Ovary (tissue), 9 donors: Measurements from ENCODE around the gene ST7L. TPM values are rescaled to one million over a fixed set of nuclear protein-coding genes. Genes with fewer than 3 reads are reported as not detected.

Experiments
- DNase-seq, 5 donors: peaks; one replicate each; pipeline ENCODE4 v3.0.0-alpha.2; 2019 to 2020
- H3K27ac ChIP-seq, 2 donors: fragments of 200-600 bp; one replicate each; pipeline versions ENCODE4 v1.5.1 to v1.8.0; 2019 to 2022
- H3K27me3 ChIP-seq: fragments of 200-600 bp; one replicate; pipeline ENCODE4 v1.8.0; 2022
- H3K36me3 ChIP-seq: fragments of 200-600 bp; sonication (generic); one replicate; pipeline ENCODE4 v1.5.1; 2019
- H3K4me1 ChIP-seq: one replicate; pipeline ENCODE4 v1.8.1; 2013; ENCODE audit warnings: mild to moderate bottlenecking, moderate library complexity; ENCODE audit not compliant: insufficient read depth
- H3K4me3 ChIP-seq: fragments of 200-600 bp; sonication (generic); one replicate; pipeline ENCODE4 v1.5.1; 2017
- H3K9me3 ChIP-seq, 2 donors: fragments of 200-600 bp in 1 of 2; sonication (generic) in 1 of 2; one replicate each; pipeline versions ENCODE4 v1.5.1 to v1.8.1; 2013 to 2019; ENCODE audit warnings: mild to moderate bottlenecking in 1 of 2, moderate library complexity in 1 of 2
- CTCF ChIP-seq, 3 donors: fragments of 450-650 bp in 2 of 3; fragments of 200-600 bp in 1 of 3; IDR thresholded peaks; one replicate each; pipeline versions ENCODE4 v1.5.1 to v1.8.0; 2016 to 2022; ENCODE audit warnings: antibody characterized with exemption in 3 of 3, mild to moderate bottlenecking in 1 of 3
- EP300 ChIP-seq: sonication (generic); formaldehyde crosslinking; IDR thresholded peaks from one replicate; pipeline ENCODE4 v1.6.1; 2017; ENCODE audit warnings: antibody characterized with exemption
- POLR2A ChIP-seq: fragments of 450-650 bp; IDR thresholded peaks from one replicate; pipeline ENCODE4 v1.6.1; 2017; ENCODE audit warnings: antibody characterized with exemption, mild to moderate bottlenecking, moderate library complexity
- WGBS, 3 donors: extraction: QIAGEN DNeasy Blood & Tissue Kit in 1 of 3; methylation state at CpG; one replicate each; pipeline versions ENCODE4 v1.1.5 to v1.1.7; 2013 to 2017; 5-methylcytosine and 5-hydroxymethylcytosine counted together
- intact Hi-C, 4 donors: fragments of 100-400 bp; cut with DNase I; formaldehyde crosslinking; loops; one replicate each; pipeline versions ENCODE4 v1.11.0 to v1.15.1; 2022 to 2023
- polyA plus RNA-seq, 2 donors: library from polyadenylated mRNA; stranded (reverse); fragments of 200-250 nt in 1 of 2; fragments of 350-450 nt in 1 of 2; fragmentation: Illumina TruSeq in 1 of 2; extraction: RNeasy Lipid Tissue Mini Kit (QIAGEN cat#74804) in 1 of 2; gene quantifications; one replicate each; pipeline ENCODE4 v1.2.3, GENCODE V29; 2013 to 2014
- total RNA-seq, 7 donors: library from RNA; depleted of rRNA in 2 of 7; stranded (reverse); fragments of >200 nt in 2 of 7; fragmentation: NEBNext Ultra II Directional in 3 of 7; extraction: Animal tissue kit (Norgen Biotek cat#: 25700) in 3 of 7; gene quantifications; one replicate each; pipeline versions ENCODE4 v1.1.0 to v1.2.4, GENCODE V29; 2016 to 2023
- donor health status: DM: no; HTN: no; CAD: no; lungs with moderate emphysema.
- donor health status: DM: no; HTN: no; CAD: no.
- donor health status: Bipolar disorder and iron deficiency.
- donor health status: DM: yes; HTN: yes; CAD: no.
- donor health status: DM: no; HTN: no; CAD: no.
- donor health status: DM: yes; HTN: yes; CAD: no.

Gene ST7L
- total and polyA plus RNA-seq, 9 donors, result 12.5 to 32.0 (median 22.3) TPM

GRCh38 chr1:112506731-112507130 is 112.2 kb downstream of the ST7L start:
- Histone ChIP-seq H3K4me3 (no peak overlapping the region), H3K9me3 (no peaks in the 10 kb centered on the region), H3K27ac (peak overlapping the region in 1 of 2 donors; percentile 79), H3K4me1 (peaks cover 42% of the 10 kb centered on the region), H3K27me3 (no peaks in the 10 kb centered on the region), H3K36me3 (no peaks in the 10 kb centered on the region)
- peak in 2 of 5 donors; percentile 36 to 39 for DNase-seq
- 88 to 93% (median 89%) methylated on average over 8 of the region's 8 CpGs for WGBS, 3 donors
- TF ChIP-seq EP300 (no peak), CTCF (IDR thresholded peaks at IDR 0.05) (no peak), POLR2A (no peak)
- intact Hi-C loops, result loop anchor here in 3 of 4 donors (5.0 to 10.0 kb wide), 3 partner anchors 108 to 198 kb away; partner anchors contain the start of genes CAPZA1 (in 3 of the 3), ST7L (in 3 of the 3) and RHOC (in 1 of the 3)

GRCh38 chr1:112506306-112506705 is 112.6 kb downstream of the ST7L start:
- H3K4me3 ChIP-seq, result no peak overlapping the region
- no peaks in the 10 kb centered on the region for H3K36me3 ChIP-seq
- H3K9me3 ChIP-seq, result no peaks in the 10 kb centered on the region
- 86 to 97% (median 95%) methylated on average over 2 of the region's 2 CpGs for WGBS, 3 donors
- H3K4me1 ChIP-seq, result peaks cover 42% of the 10 kb centered on the region
- TF ChIP-seq CTCF (IDR thresholded peaks at IDR 0.05), result no peak
- TF ChIP-seq POLR2A, result no peak
- TF ChIP-seq EP300, result no peak
- no peaks in the 10 kb centered on the region for H3K27me3 ChIP-seq
- intact Hi-C loops, result loop anchor here in 3 of 4 donors (5.0 to 10.0 kb wide), 3 partner anchors 108 to 198 kb away; partner anchors contain the start of genes CAPZA1 (in 3 of the 3), ST7L (in 3 of the 3) and RHOC (in 1 of the 3)
- no peak for DNase-seq
- H3K27ac ChIP-seq, result peak overlapping the region in 1 of 2 donors; percentile 79

GRCh38 chr1:112505878-112506277 is 113.1 kb downstream of the ST7L start:
- WGBS, 3 donors, result 84 to 93% (median 89%) methylated on average over 3 of the region's 3 CpGs
- Histone ChIP-seq H3K27me3 (no peaks in the 10 kb centered on the region), H3K4me3 (no peak overlapping the region), H3K36me3 (no peaks in the 10 kb centered on the region), H3K4me1 (peaks cover 42% of the 10 kb centered on the region), H3K9me3 (no peaks in the 10 kb centered on the region), H3K27ac (peak overlapping the region in 1 of 2 donors; percentile 79)
- no peak for DNase-seq
- intact Hi-C loops, result loop anchor here in 3 of 4 donors (5.0 to 10.0 kb wide), 3 partner anchors 109 to 199 kb away; partner anchors contain the start of genes CAPZA1 (in 3 of the 3), ST7L (in 3 of the 3) and RHOC (in 1 of the 3)
- TF ChIP-seq CTCF (IDR thresholded peaks at IDR 0.05), result no peak
- no peak for TF ChIP-seq POLR2A
- no peak for TF ChIP-seq EP300

GRCh38 chr1:112505400-112505785 is 113.5 kb downstream of the ST7L start:
- H3K4me3 ChIP-seq, result no peak overlapping the region
- intact Hi-C loops, result loop anchor here in 3 of 4 donors (5.0 to 10.0 kb wide), 3 partner anchors 109 to 199 kb away; partner anchors contain the start of genes CAPZA1 (in 3 of the 3), ST7L (in 3 of the 3) and RHOC (in 1 of the 3)
- H3K27ac ChIP-seq, result peak overlapping the region in 1 of 2 donors; percentile 79
- WGBS, 3 donors, result 2 to 13% (median 5%) methylated on average over 1 of the region's 1 CpG
- no peaks in the 10 kb centered on the region for H3K9me3 ChIP-seq
- no peaks in the 10 kb centered on the region for H3K36me3 ChIP-seq
- H3K27me3 ChIP-seq, result no peaks in the 10 kb centered on the region
- TF ChIP-seq CTCF (IDR thresholded peaks at IDR 0.05), result no peak
- no peak for TF ChIP-seq EP300
- no peak for TF ChIP-seq POLR2A
- peak; percentile 69 to 87 (median 80) for DNase-seq
- H3K4me1 ChIP-seq, result peaks cover 42% of the 10 kb centered on the region
